Vagina (tissue), 2 donors: Measurements from ENCODE around the gene ESPL1. TPM values are rescaled to one million over a fixed set of nuclear protein-coding genes. Genes with fewer than 3 reads are reported as not detected.

Source experiments
- DNase-seq, 2 donors: peaks; one replicate each; pipeline ENCODE4 v3.0.0-alpha.2; 2017; ENCODE audit errors: extremely low spot score in 2 of 2
- H3K27ac ChIP-seq: fragments of 200-600 bp; sonication (generic); one replicate; pipeline ENCODE4 v1.5.1; 2019
- H3K27me3 ChIP-seq: fragments of 200-600 bp; sonication (generic); one replicate; pipeline ENCODE4 v1.5.1; 2019
- H3K36me3 ChIP-seq, 2 donors: fragments of 200-600 bp; sonication (generic); one replicate each; pipeline ENCODE4 v1.5.1; 2017 to 2019
- H3K4me1 ChIP-seq: fragments of 200-600 bp; sonication (generic); one replicate; pipeline ENCODE4 v1.5.1; 2019
- H3K4me3 ChIP-seq, 2 donors: fragments of 200-600 bp; sonication (generic); 1 replicate in 1 of 2; 2 replicates in 1 of 2; pipeline ENCODE4 v1.5.1; 2016 to 2019
- H3K9me3 ChIP-seq: fragments of 200-600 bp; sonication (generic); one replicate; pipeline ENCODE4 v1.5.1; 2019
- CTCF ChIP-seq, 3 experiments: fragments of 450-650 bp in 2 of 3; fragments of 200-600 bp in 1 of 3; sonication (generic) in 1 of 3; IDR thresholded peaks; one replicate each; pipeline ENCODE4 v1.5.1; 2017 to 2019; ENCODE audit warnings: antibody characterized with exemption in 3 of 3, mild to moderate bottlenecking in 2 of 3, moderate library complexity in 2 of 3
- POLR2A ChIP-seq, 2 donors: fragments of 450-650 bp; IDR thresholded peaks; one replicate each; pipeline ENCODE4 v1.6.1; 2017; ENCODE audit warnings: antibody characterized with exemption in 2 of 2, mild to moderate bottlenecking in 2 of 2, moderate library complexity in 2 of 2
- POLR2AphosphoS5 ChIP-seq, 2 donors: sonication (generic); formaldehyde crosslinking; IDR thresholded peaks; one replicate each; pipeline ENCODE4 v1.9.0; 2017; ENCODE audit warnings: antibody characterized with exemption in 2 of 2, mild to moderate bottlenecking in 2 of 2, low read depth in 1 of 2; ENCODE audit not compliant: insufficient read depth in 1 of 2
- intact Hi-C: fragments of 100-400 bp; cut with DNase I; formaldehyde crosslinking; loops from one replicate; pipeline ENCODE4 v1.15.1; 2023
- total RNA-seq: library from RNA; depleted of rRNA; stranded (reverse); fragments of >200 nt; gene quantifications from one replicate; pipeline ENCODE4 v1.2.3, GENCODE V29; 2016

Gene ESPL1
- total RNA-seq, 1 donor from 2014 or later, result 17.7 TPM

- TF ChIP-seq POLR2AphosphoS5 (IDR thresholded peaks at IDR 0.05; ENCODE audit: insufficient read depth in 1 of 2, low read depth in 1 of 2) (no peak), POLR2A (IDR thresholded peaks at IDR 0.05) (no peak), CTCF (IDR thresholded peaks at IDR 0.05) (no peak)
- intact Hi-C loops, result no loop called here
These were observed 12.1 kb upstream of the ESPL1 start for GRCh38 chr12:53255996-53256395.

GRCh38 chr12:53258541-53259539 is 9.3 kb upstream of the ESPL1 start:
- peaks cover 0 to 8% of the 10 kb centered on the region in 2 donors for H3K36me3 ChIP-seq
- no peaks in the 10 kb centered on the region for H3K9me3 ChIP-seq
- H3K27ac ChIP-seq, result no peak overlapping the region
- no peak overlapping the region for H3K4me3 ChIP-seq
- H3K27me3 ChIP-seq, result no peaks in the 10 kb centered on the region
- intact Hi-C loops, result no loop called here
- H3K4me1 ChIP-seq, result peaks cover 4% of the 10 kb centered on the region
- no peak for DNase-seq
- TF ChIP-seq POLR2A (IDR thresholded peaks at IDR 0.05), result no peak
- TF ChIP-seq CTCF (IDR thresholded peaks at IDR 0.05), result no peak
- TF ChIP-seq POLR2AphosphoS5 (IDR thresholded peaks at IDR 0.05; ENCODE audit: insufficient read depth in 1 of 2, low read depth in 1 of 2), result no peak

More at GRCh38 chr12:53255996-53256395, 12.1 kb upstream of the ESPL1 start:
- H3K27me3 ChIP-seq, result no peaks in the 10 kb centered on the region
- DNase-seq, result no peak
- H3K4me1 ChIP-seq, result peaks cover 24% of the 10 kb centered on the region
- no peak overlapping the region for H3K4me3 ChIP-seq
- H3K36me3 ChIP-seq, result peaks cover 0 to 8% of the 10 kb centered on the region in 2 donors
- no peak overlapping the region for H3K27ac ChIP-seq
- no peaks in the 10 kb centered on the region for H3K9me3 ChIP-seq

- no peaks in the 10 kb centered on the region for H3K9me3 ChIP-seq
- intact Hi-C loops, result no loop called here
- no peaks in the 10 kb centered on the region for H3K27me3 ChIP-seq
- H3K27ac ChIP-seq, result no peak overlapping the region
- TF ChIP-seq POLR2A (IDR thresholded peaks at IDR 0.05) (no peak), CTCF (IDR thresholded peaks at IDR 0.05) (no peak), POLR2AphosphoS5 (IDR thresholded peaks at IDR 0.05; ENCODE audit: insufficient read depth in 1 of 2, low read depth in 1 of 2) (no peak)
- peaks cover 0 to 5% of the 10 kb centered on the region in 2 donors for H3K36me3 ChIP-seq
- DNase-seq, result no peak
- no peaks in the 10 kb centered on the region for H3K4me1 ChIP-seq
- H3K4me3 ChIP-seq, result no peak overlapping the region
These were observed 8.2 kb upstream of the ESPL1 start for GRCh38 chr12:53259891-53260290.

GRCh38 chr12:53265783-53266182 is 2.3 kb upstream of the ESPL1 start:
- Histone ChIP-seq H3K4me3 (no peak overlapping the region), H3K36me3 (no peaks in the 10 kb centered on the region), H3K4me1 (peaks cover 13% of the 10 kb centered on the region), H3K9me3 (no peaks in the 10 kb centered on the region), H3K27ac (no peak overlapping the region), H3K27me3 (no peaks in the 10 kb centered on the region)
- no peak for TF ChIP-seq CTCF (IDR thresholded peaks at IDR 0.05)
- no peak for TF ChIP-seq POLR2AphosphoS5 (IDR thresholded peaks at IDR 0.05; ENCODE audit: insufficient read depth in 1 of 2, low read depth in 1 of 2)
- no peak for TF ChIP-seq POLR2A (IDR thresholded peaks at IDR 0.05)
- no peak for DNase-seq
- intact Hi-C loops, result no loop called here
